ENCODE measurements around the gene C10orf67. TPM values are rescaled to one million over a fixed set of nuclear protein-coding genes. Genes with fewer than 3 reads are reported as not detected.

Gene C10orf67
- total and polyA plus RNA-seq, 2 donors (not counting 1 experiment from before 2014, with no cell fraction given), result not detected

GRCh38 chr10:23386052-23386451 lies 41.5 kb upstream of the C10orf67 start:
- H2AFZ ChIP-seq (ENCODE audit: insufficient read depth, low read depth, low read length, poor library complexity, severe bottlenecking), result no peak overlapping the region
- ATAC-seq (ENCODE audit: low read depth) (no peak), DNase-seq (no peak)
- no peaks in the 10 kb centered on the region for H3K79me2 ChIP-seq (ENCODE audit: control insufficient read depth, insufficient read depth, low read length)
- H3K4me3 Mint-ChIP-seq, result no peak overlapping the region
- no peaks in the 10 kb centered on the region for H3K4me1 Mint-ChIP-seq
- 80% methylated on average over 1 of the region's 3 CpGs for WGBS (ENCODE audit: insufficient coverage)
- H3K9me3 ChIP-seq (ENCODE audit: control extremely low read depth in 1 of 3, control insufficient read depth in 2 of 3, insufficient read depth in 1 of 3, low read length in 2 of 3), result peaks cover 0 to 3% (median 0%) of the 10 kb centered on the region in 3 donors
- H3K27me3 Mint-ChIP-seq, result peaks cover 7% of the 10 kb centered on the region
- no peak overlapping the region for H3K27ac Mint-ChIP-seq
- H3K9ac ChIP-seq (ENCODE audit: low read length), result no peak overlapping the region
- no peaks in the 10 kb centered on the region for H3K27me3 ChIP-seq (replicated peaks in 1 of 4; ENCODE audit: control extremely low read depth in 1 of 4, control insufficient read depth in 3 of 4, insufficient read depth in 4 of 4, low read length in 3 of 4)
- H3K4me2 ChIP-seq (replicated peaks; ENCODE audit: low read depth, low read length, poor library complexity, severe bottlenecking), result no peak overlapping the region
- no peak overlapping the region for H3K4me3 ChIP-seq (ENCODE audit: control extremely low read depth in 1 of 5, extremely low read depth in 1 of 5, insufficient read depth in 1 of 5, low read depth in 2 of 5, low read length in 4 of 5)
- intact Hi-C loops (cut with micrococcal nuclease), result no loop called here
- ChIA-PET CTCF (no interaction called here), POLR2A (no interaction called here)
- no peak overlapping the region for H3K27ac ChIP-seq (ENCODE audit: low read length in 2 of 2)
- H3K9me3 Mint-ChIP-seq (ENCODE audit: insufficient read depth), result no peaks in the 10 kb centered on the region
- no peaks in the 10 kb centered on the region for H4K20me1 ChIP-seq (ENCODE audit: control insufficient read depth, insufficient read depth, low read length, poor library complexity, severe bottlenecking)
- no peaks in the 10 kb centered on the region for H3K36me3 ChIP-seq (replicated peaks in 1 of 2; ENCODE audit: control extremely low read depth in 1 of 2, control insufficient read depth in 1 of 2, extremely low read depth in 1 of 2, insufficient read depth in 2 of 2, low read length in 1 of 2)
- TF ChIP-seq EZH2 (IDR thresholded peaks at IDR 0.05; ENCODE audit: borderline replicate concordance, insufficient read depth, low read depth, low read length, poor library complexity, severe bottlenecking) (no peak), CTCF (IDR thresholded peaks at IDR 0.05) (no peak)
- H3K4me1 ChIP-seq (ENCODE audit: control insufficient read depth in 2 of 2, insufficient read depth in 2 of 2, low read length in 2 of 2), result no peaks in the 10 kb centered on the region

GRCh38 chr10:23384364-23384763 lies 39.8 kb upstream of the C10orf67 start:
- no peak for TF ChIP-seq EZH2 (IDR thresholded peaks at IDR 0.05; ENCODE audit: borderline replicate concordance, insufficient read depth, low read depth, low read length, poor library complexity, severe bottlenecking)
- no peak for TF ChIP-seq CTCF (IDR thresholded peaks at IDR 0.05)
- Mint-ChIP-seq H3K9me3 (ENCODE audit: insufficient read depth) (no peaks in the 10 kb centered on the region), H3K27ac (no peak overlapping the region), H3K4me3 (no peak overlapping the region), H3K4me1 (no peaks in the 10 kb centered on the region), H3K27me3 (peaks cover 15% of the 10 kb centered on the region)
- no peaks in the 10 kb centered on the region for H3K79me2 ChIP-seq (ENCODE audit: control insufficient read depth, insufficient read depth, low read length)
- no peak overlapping the region for H3K4me2 ChIP-seq (replicated peaks; ENCODE audit: low read depth, low read length, poor library complexity, severe bottlenecking)
- DNase-seq (no peak), ATAC-seq (ENCODE audit: low read depth) (no peak)
- H3K27me3 ChIP-seq (replicated peaks in 1 of 4; ENCODE audit: control extremely low read depth in 1 of 4, control insufficient read depth in 3 of 4, insufficient read depth in 4 of 4, low read length in 3 of 4), result no peaks in the 10 kb centered on the region
- H2AFZ ChIP-seq (ENCODE audit: insufficient read depth, low read depth, low read length, poor library complexity, severe bottlenecking), result no peak overlapping the region
- no peak overlapping the region for H3K4me3 ChIP-seq (ENCODE audit: control extremely low read depth in 1 of 5, extremely low read depth in 1 of 5, insufficient read depth in 1 of 5, low read depth in 2 of 5, low read length in 4 of 5)
- H4K20me1 ChIP-seq (ENCODE audit: control insufficient read depth, insufficient read depth, low read length, poor library complexity, severe bottlenecking), result no peaks in the 10 kb centered on the region
- POLR2A ChIA-PET, result no interaction called here
- CTCF ChIA-PET, result interaction anchor here (0.9 kb wide), 1 partner anchor 52 kb away, joined by 3 read pairs; no protein-coding TSS in a partner anchor
- intact Hi-C loops (cut with micrococcal nuclease), result no loop called here
- H3K36me3 ChIP-seq (replicated peaks in 1 of 2; ENCODE audit: control extremely low read depth in 1 of 2, control insufficient read depth in 1 of 2, extremely low read depth in 1 of 2, insufficient read depth in 2 of 2, low read length in 1 of 2), result peaks cover 0 to 1% of the 10 kb centered on the region in 2 experiments
- no peak overlapping the region for H3K9ac ChIP-seq (ENCODE audit: low read length)
- whole genome bisulfite sequencing (ENCODE audit: insufficient coverage), result no CpG with 5 or more reads among the region's 1 CpG
- no peaks in the 10 kb centered on the region for H3K9me3 ChIP-seq (ENCODE audit: control extremely low read depth in 1 of 3, control insufficient read depth in 2 of 3, insufficient read depth in 1 of 3, low read length in 2 of 3)
- H3K27ac ChIP-seq (ENCODE audit: low read length in 2 of 2), result no peak overlapping the region
- H3K4me1 ChIP-seq (ENCODE audit: control insufficient read depth in 2 of 2, insufficient read depth in 2 of 2, low read length in 2 of 2), result no peaks in the 10 kb centered on the region
